ENCODE data around the gene SLC4A7.

Gene SLC4A7

DNA sequence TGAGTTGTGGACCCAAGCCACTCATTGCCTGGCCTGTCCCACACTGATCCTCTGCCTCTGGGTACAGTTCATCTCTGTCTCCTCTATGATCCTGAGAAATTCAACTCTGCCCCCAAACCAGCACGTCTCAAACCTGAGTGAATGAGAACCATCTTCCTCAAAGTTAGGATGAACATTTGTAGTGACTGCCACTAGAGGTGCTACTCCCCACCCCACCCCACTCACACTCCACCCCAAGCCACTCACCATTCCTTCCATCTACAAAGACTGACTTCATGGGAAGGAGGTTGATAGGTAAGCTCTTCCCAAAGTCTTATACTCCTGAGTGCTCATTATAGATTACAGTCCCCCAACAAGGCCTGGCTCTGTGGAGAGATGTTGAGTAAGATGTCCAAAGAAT, 158.8 kb downstream of the SLC4A7 start:
- no peak for DNase-seq (ENCODE audit: low read depth in 2 of 2)

DNA sequence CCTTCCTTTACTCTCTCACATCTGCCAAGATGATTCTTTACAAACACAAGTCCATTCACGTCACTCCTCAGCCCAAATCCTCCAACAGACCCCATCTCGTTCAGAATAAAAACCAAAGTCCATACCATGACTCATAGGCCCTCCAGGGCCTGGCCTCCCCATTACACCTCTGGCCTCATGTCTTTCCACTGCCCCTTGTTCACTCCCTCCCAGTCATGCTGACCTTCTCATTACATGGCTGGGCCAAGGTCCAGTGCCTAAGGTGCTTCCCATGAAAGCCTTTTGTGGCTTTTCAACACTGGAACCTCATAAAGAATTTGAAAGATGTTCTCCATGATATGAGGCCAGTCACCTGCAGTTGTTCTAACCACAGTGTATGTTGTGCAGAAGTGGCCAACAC, 159.5 kb downstream of the SLC4A7 start:
- DNase-seq (ENCODE audit: low read depth in 2 of 2), result no peak

DNA sequence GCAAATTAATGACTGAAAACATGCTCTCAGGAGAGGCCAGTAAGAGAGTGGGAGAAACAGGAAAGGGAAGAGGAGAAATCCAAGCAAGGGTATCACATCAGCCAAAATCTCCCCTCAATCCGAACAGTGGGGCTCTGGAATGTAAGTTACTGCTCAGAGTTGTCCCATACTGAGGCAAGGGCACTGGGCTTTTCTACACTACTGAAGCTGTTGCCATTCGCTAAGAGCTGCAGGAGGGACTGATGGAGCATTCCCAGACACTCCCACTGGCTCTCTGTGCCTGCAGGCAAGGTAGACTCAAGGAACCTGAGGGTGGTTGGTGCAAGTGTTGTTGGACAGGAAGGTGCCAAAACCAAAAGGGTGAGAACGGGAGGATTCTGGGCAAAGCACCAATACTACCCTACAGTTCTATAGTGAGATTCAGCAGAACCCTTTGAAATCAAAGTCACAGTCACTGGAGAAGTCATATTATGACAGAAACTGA, 161.1 kb downstream of the SLC4A7 start:
- DNase-seq (ENCODE audit: low read depth in 2 of 2), result no peak
